Left colon (tissue), 2 donors: ENCODE measurements around the gene POLA2. TPM values are rescaled to one million over a fixed set of nuclear protein-coding genes. Genes with fewer than 3 reads are reported as not detected.
A peak's percentile ranks its signal among the peaks of the same experiment; 100 is the strongest.

Experiments used
- ATAC-seq: fragments of 200-7000 bp; cut with Tn5 transposase; one replicate; pipeline ENCODE4 v1.9.1; 2020; ENCODE audit warnings: mild to moderate bottlenecking, moderate library complexity
- DNase-seq, 2 donors: peaks; one replicate each; pipeline ENCODE4 v3.0.0-alpha.2; 2020
- intact Hi-C, 2 donors: fragments of 100-400 bp; cut with DNase I in 1 of 2; cut with micrococcal nuclease in 1 of 2; formaldehyde crosslinking; loops; one replicate each; pipeline versions ENCODE4 v1.11.2 to v1.14.0; 2022; cut with DNase I, micrococcal nuclease
- total RNA-seq, 2 donors: library from RNA; stranded (reverse); fragmentation: NEBNext Ultra II Directional; extraction: Animal tissue kit (Norgen Biotek cat#: 25700); gene quantifications; one replicate each; pipeline ENCODE4 v1.2.1, GENCODE V29; 2021
- donor health status: DM: no; HTN: no; CAD: no.
- donor health status: DM: yes; HTN: yes; CAD: no.

Gene POLA2
- total RNA-seq, 2 donors from 2014 or later = 4.3 to 9.8 TPM

DNA sequence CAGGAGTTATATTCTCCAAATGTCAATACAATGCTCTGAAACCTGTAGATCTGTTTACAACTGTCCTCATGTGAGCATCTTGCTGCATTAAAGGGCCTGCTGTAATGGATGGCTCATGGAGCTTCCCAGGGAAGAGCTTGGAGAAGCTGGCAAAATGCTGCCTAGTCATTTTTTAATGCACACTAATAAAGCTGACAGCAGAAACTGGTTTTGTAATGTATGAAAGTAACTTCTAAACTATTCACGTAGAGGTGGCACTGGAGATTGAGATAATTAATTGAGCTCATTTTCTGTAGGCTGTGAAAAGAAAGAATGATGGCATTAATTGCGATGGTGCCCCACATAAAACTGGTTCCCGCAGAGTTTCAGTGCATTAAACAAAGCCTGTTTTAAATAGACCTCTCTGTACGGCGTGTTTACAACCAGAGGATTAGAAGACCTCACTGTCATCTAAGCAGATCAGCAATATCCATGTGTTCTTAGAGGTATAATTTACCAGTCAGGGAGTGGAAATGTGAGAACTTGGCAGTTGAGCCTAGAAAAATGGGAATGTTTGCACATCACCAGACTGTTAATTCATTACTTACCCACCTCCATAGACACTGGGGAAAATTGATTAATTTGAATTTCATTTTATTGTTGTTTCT lies 16.0 kb downstream of the POLA2 start:
- DNase-seq (no peak), ATAC-seq (no peak)
- intact Hi-C loops = loop anchor here (5.0 kb wide), 2 partner anchors 35 to 50 kb away; partner anchors contain the start of gene CDC42EP2 (in 1 of the 2)

DNA sequence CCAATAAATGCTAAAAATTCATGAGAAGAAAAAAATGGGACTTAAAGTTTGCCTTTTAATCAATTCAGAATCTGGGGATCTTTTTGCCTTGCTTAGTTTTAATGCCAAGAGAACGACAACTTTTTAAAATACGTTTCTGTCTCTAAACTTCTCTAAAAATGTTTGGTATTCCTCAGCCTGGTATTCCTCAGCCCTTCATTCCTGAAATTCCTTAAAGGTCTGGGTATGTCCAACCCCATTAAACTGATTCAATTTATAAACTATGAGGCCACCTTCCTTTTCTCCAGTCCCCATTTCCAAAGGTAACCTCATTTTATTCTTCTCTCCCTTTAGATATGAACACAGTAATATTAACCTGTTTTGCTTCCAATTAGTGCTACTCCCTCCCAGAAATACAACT lies 16.6 kb downstream of the POLA2 start:
- intact Hi-C loops = loop anchor here (5.0 kb wide), 2 partner anchors 34 to 49 kb away; partner anchors contain the start of gene CDC42EP2 (in 1 of the 2)

DNA sequence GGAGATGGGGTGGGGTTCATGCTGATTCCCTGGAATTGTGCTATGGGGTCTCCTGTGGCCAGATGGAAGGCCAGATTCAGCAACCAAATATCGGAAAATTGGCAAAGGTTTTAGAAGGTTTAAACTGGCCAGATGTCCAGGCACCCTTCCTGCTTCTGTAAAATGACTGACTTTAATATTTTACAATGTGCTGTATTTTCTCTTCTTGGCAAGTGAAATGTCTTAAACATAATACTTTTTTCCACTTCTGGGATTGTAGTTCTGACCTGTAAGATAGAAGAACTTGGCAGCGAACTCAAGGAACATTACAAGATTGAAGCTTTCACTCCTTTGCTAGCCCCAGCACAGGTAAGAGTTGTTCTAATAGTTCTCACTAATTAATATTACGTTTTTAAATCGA lies 17.5 kb downstream of the POLA2 start:
- no peak for DNase-seq
- intact Hi-C loops = loop anchor here (5.0 kb wide), 2 partner anchors 33 to 48 kb away; partner anchors contain the start of gene CDC42EP2 (in 1 of the 2)
- no peak for ATAC-seq

More for the DNA sequence above, 16.6 kb downstream of the POLA2 start:
- DNase-seq (no peak), ATAC-seq (no peak)

DNA sequence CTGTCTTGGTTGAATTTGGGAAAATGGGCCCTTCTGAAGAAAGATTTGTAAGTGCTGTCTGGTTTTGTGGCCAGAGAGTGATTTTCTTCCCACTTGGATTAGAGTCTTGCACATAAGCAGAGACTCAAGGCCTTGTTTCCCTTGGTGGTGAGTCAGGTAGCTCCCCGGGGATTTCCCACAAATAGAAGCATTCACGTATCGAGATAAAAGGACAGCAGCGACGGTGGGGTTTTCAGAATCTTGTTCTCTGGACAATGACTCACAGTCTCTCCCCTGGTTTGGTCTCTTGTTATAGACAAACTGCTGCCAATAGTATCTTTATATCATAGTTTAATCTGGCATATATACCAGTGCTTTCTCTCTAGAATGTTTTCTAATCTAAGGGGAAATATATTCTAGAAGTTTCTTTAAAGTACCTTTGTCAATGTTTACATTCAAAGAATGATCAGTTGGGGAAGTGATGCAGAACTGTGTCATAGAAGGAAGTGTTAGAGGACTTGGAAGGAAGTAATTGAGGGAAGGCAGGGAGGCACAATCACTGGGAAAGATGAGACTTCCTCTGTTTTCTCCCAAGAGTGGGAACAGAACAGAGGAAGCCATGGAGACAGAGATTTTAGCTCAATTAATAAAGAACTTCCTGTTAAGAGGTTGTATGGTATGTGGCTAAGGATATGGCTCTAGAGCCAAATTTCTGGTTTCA lies 18.1 kb downstream of the POLA2 start:
- ATAC-seq (peak; percentile 45), DNase-seq (no peak)
- intact Hi-C loops = loop anchor here (5.0 kb wide), 2 partner anchors 32 to 47 kb away; partner anchors contain the start of gene CDC42EP2 (in 1 of the 2)

DNA sequence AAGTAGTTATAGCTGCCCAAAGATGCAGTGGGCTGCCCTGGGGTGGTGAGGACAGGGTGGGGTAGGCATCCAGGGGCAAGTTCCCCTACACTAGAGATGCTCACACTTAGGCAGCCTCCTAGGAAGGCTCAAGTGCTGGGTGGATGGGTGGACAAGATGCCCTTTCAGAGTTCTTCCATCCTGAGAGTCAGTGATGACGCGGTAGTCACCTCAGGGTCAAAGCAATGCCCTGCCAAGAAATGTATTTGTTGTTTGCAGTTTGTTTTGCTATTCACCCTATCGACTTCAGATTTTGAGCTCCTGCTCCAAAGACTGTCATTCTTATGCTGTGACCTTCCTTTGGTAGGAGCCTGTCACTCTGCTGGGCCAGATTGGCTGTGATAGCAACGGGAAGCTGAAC lies 18.9 kb downstream of the POLA2 start:
- ATAC-seq = no peak

DNA sequence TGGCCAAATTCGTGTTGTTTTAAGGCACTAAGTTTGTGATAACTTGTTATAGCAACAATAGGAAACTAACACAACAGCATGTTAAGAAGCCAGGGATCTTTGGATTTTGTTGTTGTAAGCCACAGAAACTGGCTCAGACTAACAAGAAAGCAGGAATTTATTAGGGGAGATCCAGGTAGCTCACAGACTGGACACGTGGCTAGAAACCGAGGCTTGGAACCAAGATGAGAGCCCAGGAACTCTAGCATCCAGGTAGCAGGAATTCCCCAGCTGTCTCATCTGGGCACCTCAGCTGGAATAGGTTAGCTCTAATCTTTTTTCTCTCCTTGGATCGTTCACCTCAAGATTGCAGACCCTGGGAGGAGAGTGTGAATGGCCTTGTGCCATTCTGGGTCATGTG lies 24.9 kb downstream of the POLA2 start:
- DNase-seq (no peak), ATAC-seq (no peak)
- intact Hi-C loops = no loop called here

More for the DNA sequence above, 18.9 kb downstream of the POLA2 start:
- no peak for DNase-seq
- intact Hi-C loops = no loop called here

DNA sequence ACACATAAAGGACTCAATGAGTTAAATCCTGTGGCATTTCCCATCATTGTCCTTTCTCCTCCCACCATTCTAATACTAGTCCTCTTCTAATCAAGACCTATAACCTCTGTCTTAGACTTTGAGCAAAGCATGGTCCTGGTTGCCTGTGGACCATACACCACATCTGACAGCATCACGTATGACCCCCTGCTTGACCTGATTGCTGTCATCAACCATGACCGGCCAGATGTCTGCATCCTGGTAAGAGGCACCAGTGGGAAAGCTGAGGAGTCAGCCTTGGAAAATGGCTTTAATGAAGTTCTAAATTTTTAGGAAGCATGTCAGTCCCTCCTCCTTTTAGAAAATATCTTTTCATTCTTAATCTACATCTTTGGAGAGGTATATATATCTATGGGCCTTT lies 25.8 kb downstream of the POLA2 start:
- ATAC-seq (no peak), DNase-seq (no peak)
- intact Hi-C loops = no loop called here

GRCh38 chr11:65288706-65289536 lies 27.2 kb downstream of the POLA2 start:
- ATAC-seq (no peak), DNase-seq (peak in 1 of 2 donors; percentile 38)
- intact Hi-C loops = no loop called here

DNA sequence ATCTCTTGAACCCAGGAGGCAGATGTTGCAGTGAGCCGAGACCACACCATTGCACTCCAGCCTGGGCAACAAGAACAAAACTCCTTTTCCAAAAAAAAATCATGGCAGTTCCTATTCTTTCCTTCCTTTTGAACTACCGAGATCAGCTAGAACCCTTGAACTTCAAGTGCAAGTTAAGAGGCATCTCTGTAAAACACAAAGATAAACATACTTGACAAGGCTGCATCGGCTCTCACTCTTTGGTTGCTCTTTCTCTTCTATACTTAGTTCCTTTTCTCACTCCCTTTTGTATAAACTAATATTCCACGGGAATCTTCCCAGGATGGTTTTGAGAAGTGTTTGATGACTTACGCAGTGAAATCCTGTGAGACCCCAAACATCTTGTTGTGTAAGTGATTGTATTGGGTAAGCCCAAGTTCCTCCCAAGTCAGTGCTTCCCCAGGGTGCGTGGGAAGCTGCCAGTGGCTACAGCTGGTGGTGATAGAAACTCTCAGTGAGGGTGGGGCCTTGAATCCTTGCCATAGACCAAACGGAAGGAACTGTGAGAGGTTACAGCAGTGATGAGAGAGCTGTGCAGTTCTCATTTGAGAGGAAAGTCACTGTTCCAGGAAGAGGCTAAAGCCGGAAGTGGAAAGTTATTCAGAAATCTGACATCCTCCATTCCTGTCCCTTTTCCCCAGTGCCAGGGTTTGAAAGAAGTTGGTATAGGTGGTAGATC lies 28.8 kb downstream of the POLA2 start:
- DNase-seq (peak; percentile 75 to 91), ATAC-seq (peak; percentile 92)
- intact Hi-C loops = no loop called here

DNA sequence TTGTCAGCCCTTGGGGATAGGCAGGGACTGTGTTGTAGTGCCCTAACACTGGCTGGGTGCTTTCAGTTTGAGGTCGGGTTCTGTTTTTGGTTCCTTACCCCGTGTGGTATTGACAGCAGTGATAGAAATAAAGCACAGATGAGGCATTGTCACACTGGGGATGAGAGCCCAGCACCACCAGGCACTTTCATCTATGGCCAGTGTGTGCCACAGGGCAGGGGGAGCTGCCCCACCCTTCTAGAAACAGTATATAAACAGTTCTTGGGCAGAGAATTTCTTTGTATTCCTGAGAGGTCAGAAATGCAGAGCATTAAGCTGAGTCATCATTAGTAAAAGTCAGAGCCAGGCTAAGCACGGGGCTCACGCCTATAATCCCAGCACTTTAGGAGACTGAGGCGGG lies 29.9 kb downstream of the POLA2 start:
- ATAC-seq = peak; percentile 12
- intact Hi-C loops = no loop called here
- no peak for DNase-seq

DNA sequence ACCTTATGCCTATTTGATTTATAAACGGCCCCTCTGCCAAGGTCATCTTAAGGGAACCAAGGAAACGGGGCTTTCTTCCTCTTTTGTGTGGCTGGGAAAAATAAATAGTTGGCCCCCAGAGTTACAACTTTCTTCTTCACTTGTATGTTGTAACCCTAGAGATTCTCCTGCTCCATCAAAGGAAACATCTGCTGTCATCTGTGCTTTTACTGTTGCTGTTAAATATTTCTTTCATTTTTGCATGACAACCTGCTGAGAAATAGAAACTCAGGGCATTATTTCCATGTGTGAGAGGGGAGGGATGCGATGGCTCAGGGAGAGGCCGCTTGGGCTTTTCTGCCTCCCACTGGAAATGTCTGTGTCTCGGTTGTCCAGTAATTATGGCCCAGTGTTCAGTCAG lies 31.1 kb downstream of the POLA2 start:
- no peak for ATAC-seq
- intact Hi-C loops = no loop called here
- no peak for DNase-seq

DNA sequence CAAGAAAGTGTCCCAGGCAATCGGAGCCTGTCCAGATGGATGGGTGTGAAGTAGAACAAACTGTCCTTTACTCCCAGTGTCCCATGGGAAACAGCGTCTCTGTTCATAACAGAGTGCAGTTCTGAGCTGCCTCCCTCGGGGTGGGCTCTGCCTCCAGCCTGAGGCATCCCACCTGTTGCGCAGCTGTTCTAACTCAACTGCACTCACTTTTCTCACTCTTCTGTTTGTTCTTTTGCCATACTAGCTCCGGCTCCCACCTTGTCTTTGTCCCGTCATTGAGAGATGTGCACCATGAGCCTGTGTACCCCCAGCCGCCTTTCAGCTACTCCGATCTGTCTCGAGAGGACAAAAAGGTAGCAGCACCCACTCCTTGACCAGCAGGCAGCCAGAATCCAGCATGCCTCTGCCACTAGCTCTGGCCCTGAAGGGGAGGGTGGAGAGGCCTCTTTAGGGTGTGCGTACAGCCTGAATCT lies 32.2 kb downstream of the POLA2 start:
- ATAC-seq (no peak), DNase-seq (peak in 1 of 2 donors; percentile 44)
- intact Hi-C loops = no loop called here

DNA sequence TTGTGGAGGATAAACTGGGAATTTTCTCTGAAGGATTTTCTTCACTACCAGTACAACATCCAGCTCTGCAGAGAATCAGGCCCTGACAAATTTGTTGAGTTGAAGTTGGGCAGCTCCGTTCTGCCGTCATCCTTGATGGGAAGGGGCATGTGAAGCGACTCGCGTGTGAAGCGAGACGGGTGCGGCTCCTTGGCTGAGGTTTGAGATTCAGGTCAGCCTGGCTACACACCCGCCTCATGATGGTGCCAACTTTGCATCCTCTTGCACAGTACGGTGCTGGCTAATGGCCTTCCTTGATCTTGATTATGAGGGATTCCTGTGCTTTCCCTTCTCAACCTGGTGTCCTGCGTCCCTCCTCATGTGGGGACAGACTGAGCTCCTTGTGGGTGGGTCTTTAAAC lies 33.2 kb downstream of the POLA2 start:
- DNase-seq (no peak), ATAC-seq (no peak)
- intact Hi-C loops = no loop called here

DNA sequence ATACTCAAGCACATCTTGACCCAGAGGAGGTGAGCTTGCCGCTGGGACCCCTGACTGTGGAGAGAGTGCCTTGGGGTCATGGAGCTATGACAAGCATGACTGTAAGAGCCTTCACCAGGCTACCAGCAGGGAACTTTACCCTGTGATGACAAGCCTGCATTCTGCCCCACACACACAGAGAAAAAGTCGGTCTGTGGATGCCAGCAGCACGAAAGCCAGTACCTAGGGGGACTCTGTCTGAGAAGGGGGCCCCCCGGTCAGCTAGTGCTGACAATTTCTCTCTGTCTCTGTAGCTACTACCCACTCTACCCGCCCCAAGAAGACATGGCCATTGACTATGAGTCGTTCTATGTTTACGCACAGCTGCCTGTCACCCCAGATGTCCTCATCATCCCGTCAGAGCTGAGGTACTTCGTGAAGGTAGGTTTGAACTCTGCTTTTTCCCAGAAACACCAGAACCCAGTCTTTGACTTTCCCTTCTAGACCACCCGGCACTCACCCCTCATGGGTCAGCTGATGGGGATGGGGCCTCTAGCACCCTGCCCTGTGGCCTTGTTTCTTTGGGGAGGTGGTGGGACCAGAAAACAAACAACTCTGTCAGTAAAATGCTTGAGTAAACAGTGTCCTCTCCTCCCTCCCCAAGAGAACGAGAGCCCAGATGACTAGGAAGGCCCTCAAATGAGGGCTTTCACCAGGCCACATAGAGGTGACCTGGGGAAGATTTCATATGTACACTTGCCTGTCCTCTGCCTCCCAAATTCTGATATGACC lies 34.0 kb downstream of the POLA2 start:
- intact Hi-C loops = no loop called here

GRCh38 chr11:65297026-65297672 lies 35.4 kb downstream of the POLA2 start:
- intact Hi-C loops = no loop called here

More for the DNA sequence above, 34.0 kb downstream of the POLA2 start:
- no peak for DNase-seq
- no peak for ATAC-seq

GRCh38 chr11:65298131-65298535 lies 36.4 kb downstream of the POLA2 start:
- intact Hi-C loops = no loop called here
- peak; percentile 29 for ATAC-seq
- DNase-seq = peak; percentile 56 to 82

More at GRCh38 chr11:65297026-65297672, 35.4 kb downstream of the POLA2 start:
- ATAC-seq (no peak), DNase-seq (no peak)

- DNase-seq = peak in 1 of 2 donors; percentile 69
- intact Hi-C loops = no loop called here
- ATAC-seq = peak; percentile 17
Measured at GRCh38 chr11:65298655-65299179, 37.0 kb downstream of the POLA2 start.
